Adrenal gland (tissue), 12 donors: ENCODE results near the gene STARD10. TPM values are rescaled to one million over a fixed set of nuclear protein-coding genes. Genes with fewer than 3 reads are reported as not detected.

Source experiments
- DNase-seq, 7 donors: peaks; one replicate each; pipeline ENCODE4 v3.0.0-alpha.2; 2019 to 2020
- H3K27ac ChIP-seq, 5 donors: fragments of 200-600 bp; sonication (generic) in 4 of 5; 1 replicate in 3 of 5; 2 replicates in 2 of 5; pipeline versions ENCODE4 v1.5.1 to v1.8.0; 2016 to 2020; ENCODE audit warnings: mild to moderate bottlenecking in 1 of 5
- H3K27me3 ChIP-seq: fragments of 200-600 bp; 2 replicates; pipeline ENCODE4 v1.8.0; 2021
- H3K36me3 ChIP-seq, 2 donors: fragments of 200-600 bp; replicated peaks in 1 of 2; 1 replicate in 1 of 2; 2 replicates in 1 of 2; pipeline versions ENCODE4 v1.5.1 to v1.8.0; 2018 to 2022
- H3K4me1 ChIP-seq, 2 donors: fragments of 200-600 bp; replicated peaks in 1 of 2; 1 replicate in 1 of 2; 2 replicates in 1 of 2; pipeline versions ENCODE4 v1.5.1 to v1.8.0; 2018 to 2021
- H3K4me3 ChIP-seq, 4 donors: fragments of 200-600 bp; sonication (generic) in 3 of 4; one replicate each; pipeline ENCODE4 v1.5.1; 2016 to 2018
- H3K9me3 ChIP-seq, 3 donors: fragments of 200-600 bp; sonication (generic) in 1 of 3; replicated peaks in 1 of 3; 1 replicate in 2 of 3; 2 replicates in 1 of 3; pipeline versions ENCODE4 v1.5.1 to v1.8.0; 2016 to 2021
- CTCF ChIP-seq, 6 experiments: fragments of 450-650 bp in 4 of 6; fragments of 200-600 bp in 2 of 6; sonication (generic) in 1 of 6; IDR thresholded peaks; 1 replicate in 5 of 6; 2 replicates in 1 of 6; pipeline versions ENCODE4 v1.5.1 to v1.8.0; 2016 to 2021; ENCODE audit warnings: antibody characterized with exemption in 6 of 6, mild to moderate bottlenecking in 2 of 6, moderate library complexity in 1 of 6
- POLR2A ChIP-seq, 2 donors: fragments of 450-650 bp; IDR thresholded peaks; one replicate each; pipeline ENCODE4 v1.6.1; 2017; ENCODE audit warnings: antibody characterized with exemption in 2 of 2, mild to moderate bottlenecking in 2 of 2, moderate library complexity in 1 of 2
- WGBS, 4 donors: extraction: QIAGEN DNeasy Blood & Tissue Kit in 2 of 4; methylation state at CpG; one replicate each; pipeline versions ENCODE4 v1.1.5 to v1.1.7; 2013 to 2017; 5-methylcytosine and 5-hydroxymethylcytosine counted together
- intact Hi-C, 2 donors: fragments of 100-400 bp; cut with DNase I; formaldehyde crosslinking; loops; one replicate each; pipeline versions ENCODE4 v1.14.1 to v1.15.0; 2022 to 2023
- polyA plus RNA-seq, 3 donors: library from polyadenylated mRNA; stranded (reverse); fragments of 200-250 nt in 2 of 3; fragments of 350-450 nt in 1 of 3; fragmentation: Illumina TruSeq in 1 of 3; extraction: RNeasy Lipid Tissue Mini Kit (QIAGEN cat#74804) in 1 of 3; gene quantifications; one replicate each; pipeline ENCODE4 v1.2.3, GENCODE V29; 2013 to 2014
- total RNA-seq, 9 donors: library from RNA; depleted of rRNA in 4 of 9; stranded (reverse); fragments of >200 nt in 4 of 9; fragments of 120-200 nt in 1 of 9; fragmentation: NEBNext Ultra II Directional in 1 of 9; extraction: Animal tissue kit (Norgen Biotek cat#: 25700) in 1 of 9; gene quantifications; one replicate each; pipeline versions ENCODE4 v1.1.0 to v1.2.4, GENCODE V29; 2013 to 2023
- donor health status: healthy with polysubstance abuse.
- donor health status: Bipolar disorder and iron deficiency.
- donor health status: DM: yes; HTN: yes; CAD: no.
- donor health status: DM: no; HTN: no; CAD: no.
- donor health status: DM: no; HTN: no; CAD: no.
- donor health status: DM: yes; HTN: yes; CAD: no.

The STARD10 gene
- total and polyA plus RNA-seq, 12 donors = 190 to 668 (median 350) TPM

GRCh38 chr11:72724021-72724551 lies 69.8 kb downstream of the STARD10 start:
- peaks cover 45 to 52% of the 10 kb centered on the region in 2 donors for H3K4me1 ChIP-seq
- H3K27ac ChIP-seq = peak overlapping the region in 2 of 5 donors; percentile 21 to 90

GRCh38 chr11:72723508-72723907 lies 70.3 kb downstream of the STARD10 start:
- peak overlapping the region in 3 of 5 donors; percentile 67 to 90 (median 85) for H3K27ac ChIP-seq
- peak in 2 of 7 donors; percentile 13 to 52 for DNase-seq
- intact Hi-C loops = loop anchor here in 1 of 2 donors (10.0 kb wide), 1 partner anchor 91 kb away; the partner anchor contains the start of gene ATG16L2
- peaks cover 48 to 57% of the 10 kb centered on the region in 2 donors for H3K4me1 ChIP-seq
- H3K36me3 ChIP-seq = peaks cover 0 to 2% of the 10 kb centered on the region in 2 donors
- H3K4me3 ChIP-seq = no peak overlapping the region
- H3K27me3 ChIP-seq = no peaks in the 10 kb centered on the region
- 64 to 68% (median 65%) methylated on average over 6 to 9 of the region's 9 CpGs for WGBS, 4 donors
- no peak for TF ChIP-seq CTCF (IDR thresholded peaks at IDR 0.05)
- TF ChIP-seq POLR2A (IDR thresholded peaks at IDR 0.05) = peak in 1 of 2 donors; percentile 12
- no peaks in the 10 kb centered on the region for H3K9me3 ChIP-seq

More at GRCh38 chr11:72724021-72724551, 69.8 kb downstream of the STARD10 start:
- Histone ChIP-seq H3K36me3 (peaks cover 0 to 2% of the 10 kb centered on the region in 2 donors), H3K4me3 (no peak overlapping the region), H3K27me3 (no peaks in the 10 kb centered on the region), H3K9me3 (no peaks in the 10 kb centered on the region)
- 73 to 88% (median 79%) methylated on average over 2 to 5 of the region's 5 CpGs for WGBS, 4 donors
- intact Hi-C loops = loop anchor here in 1 of 2 donors (10.0 kb wide), 1 partner anchor 91 kb away; the partner anchor contains the start of gene ATG16L2
- peak in 1 of 7 donors; percentile 9 for DNase-seq
- TF ChIP-seq POLR2A (IDR thresholded peaks at IDR 0.05) (no peak), CTCF (IDR thresholded peaks at IDR 0.05) (no peak)

GRCh38 chr11:72722050-72722748 lies 71.6 kb downstream of the STARD10 start:
- no peaks in the 10 kb centered on the region for H3K9me3 ChIP-seq
- 0% methylated on average over 7 to 10 of the region's 10 CpGs for WGBS, 4 donors
- H3K4me1 ChIP-seq = peaks cover 41 to 56% of the 10 kb centered on the region in 2 donors
- intact Hi-C loops = loop anchor here in 1 of 2 donors (10.0 kb wide), 1 partner anchor 93 kb away; the partner anchor contains the start of gene ATG16L2
- H3K27ac ChIP-seq = peak overlapping the region; percentile 34 to 90 (median 77)
- H3K36me3 ChIP-seq = peaks cover 0 to 6% of the 10 kb centered on the region in 2 donors
- DNase-seq = peak; percentile 88 to 96 (median 92)
- peak overlapping the region in 3 of 4 donors; percentile 38 to 67 (median 41) for H3K4me3 ChIP-seq
- no peaks in the 10 kb centered on the region for H3K27me3 ChIP-seq
- TF ChIP-seq POLR2A (IDR thresholded peaks at IDR 0.05) (peak in 1 of 2 donors; percentile 68), CTCF (IDR thresholded peaks at IDR 0.05) (peak in 1 of 6 experiments; percentile 13)

GRCh38 chr11:72721689-72722049 lies 72.2 kb downstream of the STARD10 start:
- Histone ChIP-seq H3K27me3 (no peaks in the 10 kb centered on the region), H3K27ac (peak overlapping the region; percentile 34 to 90 (median 77)), H3K4me1 (peaks cover 41 to 60% of the 10 kb centered on the region in 2 donors), H3K9me3 (no peaks in the 10 kb centered on the region), H3K4me3 (peak overlapping the region in 3 of 4 donors; percentile 38 to 67 (median 41)), H3K36me3 (peaks cover 0 to 11% of the 10 kb centered on the region in 2 donors)
- TF ChIP-seq CTCF (IDR thresholded peaks at IDR 0.05) (no peak), POLR2A (IDR thresholded peaks at IDR 0.05) (no peak)
- intact Hi-C loops = loop anchor here in 1 of 2 donors (10.0 kb wide), 1 partner anchor 93 kb away; the partner anchor contains the start of gene ATG16L2
- peak in 3 of 7 donors; percentile 49 to 61 (median 53) for DNase-seq
- 1 to 3% (median 1%) methylated on average over 6 to 13 of the region's 13 CpGs for WGBS, 4 donors
